ENCODE measurements around the gene MUC22.
A peak's percentile ranks its signal among the peaks of the same experiment; 100 is the strongest.
"Not testable (repeated sequence)": the region's sequence is repeated elsewhere in the genome, so short reads cannot be mapped to it uniquely, and the experiment has no call there.

Gene MUC22

GRCh38 chr6:31038559-31038958, 28.3 kb downstream of the MUC22 start:
- no peak for DNase-seq (ENCODE audit: low read depth)

GRCh38 chr6:31040801-31041200, 30.5 kb downstream of the MUC22 start:
- no peak for DNase-seq (ENCODE audit: low read depth)

GRCh38 chr6:31041372-31041974, 31.2 kb downstream of the MUC22 start:
- no peak for DNase-seq (ENCODE audit: low read depth)

GRCh38 chr6:31042806-31043205, 32.5 kb downstream of the MUC22 start:
- peak; percentile 69 for DNase-seq (ENCODE audit: low read depth)

GRCh38 chr6:31048099-31048498, 37.8 kb downstream of the MUC22 start:
- DNase-seq (ENCODE audit: low read depth): peak; percentile 32

- peak; percentile 27 for DNase-seq (ENCODE audit: low read depth)
Measured at GRCh38 chr6:31049518-31049917, 39.2 kb downstream of the MUC22 start.

GRCh38 chr6:31053187-31053586, 42.9 kb downstream of the MUC22 start:
- DNase-seq (ENCODE audit: low read depth): not testable (repeated sequence)

- DNase-seq (ENCODE audit: low read depth): no peak
Measured at GRCh38 chr6:31053873-31054272, 43.6 kb downstream of the MUC22 start.

- no peak for DNase-seq (ENCODE audit: low read depth)
Measured at GRCh38 chr6:31055441-31055840, 45.2 kb downstream of the MUC22 start.

- peak; percentile 58 for DNase-seq (ENCODE audit: low read depth)
Measured at GRCh38 chr6:31057426-31058003, 47.2 kb downstream of the MUC22 start.

- peak; percentile 91 for DNase-seq (ENCODE audit: low read depth)
Measured at GRCh38 chr6:31058128-31058894, 48.0 kb downstream of the MUC22 start.

- DNase-seq (ENCODE audit: low read depth): no peak
Measured at GRCh38 chr6:31060145-31060544, 49.9 kb downstream of the MUC22 start.

- no peak for DNase-seq (ENCODE audit: low read depth)
Measured at GRCh38 chr6:31063906-31064435, 53.7 kb downstream of the MUC22 start.

- peak; percentile 72 for DNase-seq (ENCODE audit: low read depth)
Measured at GRCh38 chr6:31065556-31065955, 55.3 kb downstream of the MUC22 start.

- DNase-seq (ENCODE audit: low read depth): not testable (repeated sequence)
Measured at GRCh38 chr6:31067028-31067427, 56.8 kb downstream of the MUC22 start.

- DNase-seq (ENCODE audit: low read depth): not testable (repeated sequence)
Measured at GRCh38 chr6:31067891-31068668, 57.8 kb downstream of the MUC22 start.

GRCh38 chr6:31068669-31069340, 58.5 kb downstream of the MUC22 start:
- peak; percentile 82 for DNase-seq (ENCODE audit: low read depth)

GRCh38 chr6:31070711-31071197, 60.5 kb downstream of the MUC22 start:
- DNase-seq (ENCODE audit: low read depth): peak; percentile 81

GRCh38 chr6:31074401-31074800, 64.1 kb downstream of the MUC22 start:
- peak; percentile 65 for DNase-seq (ENCODE audit: low read depth)

GRCh38 chr6:31075528-31075927, 65.3 kb downstream of the MUC22 start:
- peak; percentile 86 for DNase-seq (ENCODE audit: low read depth)

- DNase-seq (ENCODE audit: low read depth): peak; percentile 67
Measured at GRCh38 chr6:31076611-31077010, 66.3 kb downstream of the MUC22 start.

Data from EH (cell line).